HL-60 (cell line): Measurements from ENCODE around the gene TBC1D22A.

Source experiments
- DNase-seq, 2 experiments: peaks; one replicate each; pipeline ENCODE4 v3.0.0-alpha.2; 2010 to 2020; ENCODE audit warnings: low read depth in 1 of 2, low spot score in 1 of 2
- H3K27ac ChIP-seq: fragments of 250-450 bp; sonication (Bioruptor Pico); replicated peaks from 2 replicates; pipeline ENCODE4 v1.5.1; 2020; ENCODE audit warnings: mild to moderate bottlenecking, moderate library complexity
- H3K27me3 ChIP-seq: fragments of 250-450 bp; sonication (Bioruptor Pico); 2 replicates; pipeline ENCODE4 v1.5.1; 2021; ENCODE audit warnings: mild to moderate bottlenecking, moderate library complexity; ENCODE audit not compliant: insufficient read depth, poor library complexity, severe bottlenecking
- H3K4me3 ChIP-seq: replicated peaks from 2 replicates; pipeline ENCODE4 v1.5.1; 2011; ENCODE audit warnings: mild to moderate bottlenecking, control low read depth, low read length; ENCODE audit not compliant: insufficient read depth
- GABPA ChIP-seq: IDR thresholded peaks from 2 replicates; pipeline ENCODE4 v1.6.1; 2012; ENCODE audit warnings: low read depth
- POLR2AphosphoS5 ChIP-seq: IDR thresholded peaks from 2 replicates; pipeline ENCODE4 v1.6.1; 2012; ENCODE audit warnings: low read depth
- SPI1 ChIP-seq: IDR thresholded peaks from 2 replicates; pipeline ENCODE4 v1.6.1; 2012; ENCODE audit warnings: low read depth, mild to moderate bottlenecking, borderline replicate concordance
- TF ChIP-seq, protein P1 (sequence below): IDR thresholded peaks from 2 replicates; pipeline ENCODE4 v1.6.1; 2012; ENCODE audit warnings: low read depth; ENCODE audit not compliant: insufficient replicate concordance
- TF ChIP-seq, protein P2 (sequence below): IDR thresholded peaks from one replicate; pipeline ENCODE4 v1.5.1; 2011; ENCODE audit warnings: low read length, control low read depth, inconsistent platforms; ENCODE audit not compliant: insufficient read depth

Gene TBC1D22A

DNA sequence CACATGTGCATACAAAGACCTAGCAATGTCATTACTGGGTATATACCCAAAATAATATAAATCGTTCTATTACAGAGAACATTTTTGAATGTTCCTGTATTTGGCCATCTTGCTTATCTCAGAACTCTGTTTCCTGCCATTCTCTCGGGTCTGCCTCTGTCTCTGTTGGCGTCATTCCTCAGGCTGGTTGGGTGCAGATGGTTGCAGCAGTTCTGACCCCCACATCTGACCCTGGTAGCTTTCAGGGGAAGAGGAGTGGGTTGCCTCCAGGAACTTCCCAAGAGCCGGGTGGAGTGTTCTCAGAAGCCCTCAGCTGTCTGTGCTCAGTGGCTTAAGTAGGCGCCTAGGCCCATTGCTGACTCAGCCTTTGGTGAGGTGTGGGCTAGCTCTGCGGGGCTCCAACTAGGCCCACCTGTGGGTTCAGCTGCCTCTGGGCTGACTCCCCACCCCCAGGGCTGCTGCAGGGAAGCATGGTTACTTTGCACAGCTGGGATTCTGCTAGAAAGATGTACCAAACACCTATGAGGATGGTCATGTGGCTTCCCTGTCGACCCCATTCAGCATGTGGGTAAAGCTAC lies 114.0 kb downstream of the TBC1D22A start:
- no peak overlapping the region for H3K4me3 ChIP-seq
- H3K27me3 ChIP-seq: no peaks in the 10 kb centered on the region
- DNase-seq: no peak
- H3K27ac ChIP-seq: no peak overlapping the region
- TF ChIP-seq, protein P1, sequence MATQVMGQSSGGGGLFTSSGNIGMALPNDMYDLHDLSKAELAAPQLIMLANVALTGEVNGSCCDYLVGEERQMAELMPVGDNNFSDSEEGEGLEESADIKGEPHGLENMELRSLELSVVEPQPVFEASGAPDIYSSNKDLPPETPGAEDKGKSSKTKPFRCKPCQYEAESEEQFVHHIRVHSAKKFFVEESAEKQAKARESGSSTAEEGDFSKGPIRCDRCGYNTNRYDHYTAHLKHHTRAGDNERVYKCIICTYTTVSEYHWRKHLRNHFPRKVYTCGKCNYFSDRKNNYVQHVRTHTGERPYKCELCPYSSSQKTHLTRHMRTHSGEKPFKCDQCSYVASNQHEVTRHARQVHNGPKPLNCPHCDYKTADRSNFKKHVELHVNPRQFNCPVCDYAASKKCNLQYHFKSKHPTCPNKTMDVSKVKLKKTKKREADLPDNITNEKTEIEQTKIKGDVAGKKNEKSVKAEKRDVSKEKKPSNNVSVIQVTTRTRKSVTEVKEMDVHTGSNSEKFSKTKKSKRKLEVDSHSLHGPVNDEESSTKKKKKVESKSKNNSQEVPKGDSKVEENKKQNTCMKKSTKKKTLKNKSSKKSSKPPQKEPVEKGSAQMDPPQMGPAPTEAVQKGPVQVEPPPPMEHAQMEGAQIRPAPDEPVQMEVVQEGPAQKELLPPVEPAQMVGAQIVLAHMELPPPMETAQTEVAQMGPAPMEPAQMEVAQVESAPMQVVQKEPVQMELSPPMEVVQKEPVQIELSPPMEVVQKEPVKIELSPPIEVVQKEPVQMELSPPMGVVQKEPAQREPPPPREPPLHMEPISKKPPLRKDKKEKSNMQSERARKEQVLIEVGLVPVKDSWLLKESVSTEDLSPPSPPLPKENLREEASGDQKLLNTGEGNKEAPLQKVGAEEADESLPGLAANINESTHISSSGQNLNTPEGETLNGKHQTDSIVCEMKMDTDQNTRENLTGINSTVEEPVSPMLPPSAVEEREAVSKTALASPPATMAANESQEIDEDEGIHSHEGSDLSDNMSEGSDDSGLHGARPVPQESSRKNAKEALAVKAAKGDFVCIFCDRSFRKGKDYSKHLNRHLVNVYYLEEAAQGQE: no peak
- TF ChIP-seq, protein P2, sequence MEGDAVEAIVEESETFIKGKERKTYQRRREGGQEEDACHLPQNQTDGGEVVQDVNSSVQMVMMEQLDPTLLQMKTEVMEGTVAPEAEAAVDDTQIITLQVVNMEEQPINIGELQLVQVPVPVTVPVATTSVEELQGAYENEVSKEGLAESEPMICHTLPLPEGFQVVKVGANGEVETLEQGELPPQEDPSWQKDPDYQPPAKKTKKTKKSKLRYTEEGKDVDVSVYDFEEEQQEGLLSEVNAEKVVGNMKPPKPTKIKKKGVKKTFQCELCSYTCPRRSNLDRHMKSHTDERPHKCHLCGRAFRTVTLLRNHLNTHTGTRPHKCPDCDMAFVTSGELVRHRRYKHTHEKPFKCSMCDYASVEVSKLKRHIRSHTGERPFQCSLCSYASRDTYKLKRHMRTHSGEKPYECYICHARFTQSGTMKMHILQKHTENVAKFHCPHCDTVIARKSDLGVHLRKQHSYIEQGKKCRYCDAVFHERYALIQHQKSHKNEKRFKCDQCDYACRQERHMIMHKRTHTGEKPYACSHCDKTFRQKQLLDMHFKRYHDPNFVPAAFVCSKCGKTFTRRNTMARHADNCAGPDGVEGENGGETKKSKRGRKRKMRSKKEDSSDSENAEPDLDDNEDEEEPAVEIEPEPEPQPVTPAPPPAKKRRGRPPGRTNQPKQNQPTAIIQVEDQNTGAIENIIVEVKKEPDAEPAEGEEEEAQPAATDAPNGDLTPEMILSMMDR: no peak
- TF ChIP-seq POLR2AphosphoS5: no peak
- TF ChIP-seq GABPA: no peak
- no peak for TF ChIP-seq SPI1

DNA sequence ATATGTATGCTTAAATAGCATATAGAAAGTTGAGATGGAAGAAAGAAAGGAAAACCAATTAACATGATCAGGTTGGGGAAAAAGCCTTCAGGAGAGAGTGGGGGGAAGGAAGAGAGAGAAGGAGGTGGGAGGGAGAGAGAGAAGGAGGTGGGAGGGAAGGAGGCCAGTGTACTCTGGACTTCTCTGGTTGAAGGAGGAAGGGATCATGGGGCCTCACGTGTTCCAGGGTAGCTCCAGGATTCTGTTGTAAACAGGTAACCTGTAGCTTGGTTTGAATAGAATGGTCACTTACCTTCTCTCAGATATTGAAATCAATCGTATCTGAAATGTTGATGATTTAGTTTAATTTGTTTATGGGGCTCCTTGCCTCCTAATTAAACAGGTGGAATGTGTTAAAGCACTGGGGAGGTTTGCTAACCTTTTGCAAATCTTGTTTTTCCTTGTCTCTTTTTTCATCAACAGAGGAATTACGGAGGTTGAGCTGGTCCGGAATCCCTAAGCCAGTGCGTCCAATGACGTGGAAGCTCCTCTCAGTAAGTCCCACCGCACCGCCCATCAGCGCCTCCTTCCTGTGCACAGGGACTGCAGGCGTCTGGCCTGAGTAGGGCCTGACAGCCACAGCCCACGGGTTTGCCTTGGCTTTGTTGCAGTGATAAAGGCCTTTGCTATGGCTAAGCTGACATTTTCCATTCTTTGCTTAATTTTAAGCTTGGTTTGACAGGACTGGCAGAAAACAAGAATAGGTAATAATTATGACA lies 115.9 kb downstream of the TBC1D22A start:
- H3K4me3 ChIP-seq: no peak overlapping the region
- H3K27ac ChIP-seq: no peak overlapping the region
- no peaks in the 10 kb centered on the region for H3K27me3 ChIP-seq
- DNase-seq: no peak
- TF ChIP-seq POLR2AphosphoS5 (no peak), GABPA (no peak), SPI1 (no peak)
- TF ChIP-seq, protein P1: no peak
- TF ChIP-seq, protein P2: no peak

DNA sequence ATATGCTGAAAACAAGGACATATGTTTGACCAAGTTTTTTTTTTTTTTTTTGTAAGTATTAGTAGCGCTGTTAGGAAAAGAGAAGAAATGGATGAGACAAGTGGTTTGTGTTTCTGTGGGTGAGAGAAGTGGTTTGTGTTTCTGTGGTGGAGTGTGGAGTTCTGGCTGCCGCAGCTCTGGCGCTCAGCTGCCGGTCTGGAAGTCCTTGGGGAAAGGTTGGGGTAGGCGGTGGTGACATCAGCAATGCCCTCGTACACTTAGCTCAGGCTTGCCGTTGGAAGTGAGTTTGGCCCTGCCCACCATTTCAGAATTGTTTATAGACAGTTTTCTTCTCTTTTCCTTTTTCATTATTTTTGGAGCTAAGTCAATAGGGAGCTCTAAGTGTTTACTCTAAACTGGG lies 116.6 kb downstream of the TBC1D22A start:
- peak in 1 of 2 experiments; percentile 52 for DNase-seq
- H3K27ac ChIP-seq: no peak overlapping the region
- H3K4me3 ChIP-seq: no peak overlapping the region
- TF ChIP-seq, protein P1: no peak
- no peak for TF ChIP-seq POLR2AphosphoS5
- TF ChIP-seq, protein P2: no peak
- TF ChIP-seq SPI1: no peak
- no peaks in the 10 kb centered on the region for H3K27me3 ChIP-seq
